GM04504 (cell line): ENCODE measurements around the gene HS3ST3B1.

Experiments
- DNase-seq: peaks from one replicate; pipeline ENCODE4 v3.0.0-alpha.2; 2012; ENCODE audit warnings: low read depth

Gene HS3ST3B1

GRCh38 chr17:14303343-14304221 is 2.7 kb downstream of the HS3ST3B1 start:
- no peak for DNase-seq

GRCh38 chr17:14304222-14304772 is 3.4 kb downstream of the HS3ST3B1 start:
- no peak for DNase-seq

- DNase-seq, result no peak
Measured at GRCh38 chr17:14304773-14305517, 4.1 kb downstream of the HS3ST3B1 start.

- no peak for DNase-seq
Measured at GRCh38 chr17:14305785-14306496, 5.1 kb downstream of the HS3ST3B1 start.

- no peak for DNase-seq
Measured at GRCh38 chr17:14306596-14306995, 5.7 kb downstream of the HS3ST3B1 start.

- DNase-seq, result no peak
Measured at GRCh38 chr17:14307560-14308024, 6.7 kb downstream of the HS3ST3B1 start.

GRCh38 chr17:14308636-14308964 is 7.7 kb downstream of the HS3ST3B1 start:
- no peak for DNase-seq

GRCh38 chr17:14308965-14309879 is 8.3 kb downstream of the HS3ST3B1 start:
- DNase-seq, result no peak

- no peak for DNase-seq
Measured at GRCh38 chr17:14310101-14310500, 9.2 kb downstream of the HS3ST3B1 start.

- DNase-seq, result no peak
Measured at GRCh38 chr17:14310605-14311004, 9.7 kb downstream of the HS3ST3B1 start.

GRCh38 chr17:14311186-14311705 is 10.4 kb downstream of the HS3ST3B1 start:
- DNase-seq, result no peak

GRCh38 chr17:14311981-14312380 is 11.1 kb downstream of the HS3ST3B1 start:
- DNase-seq, result no peak

- DNase-seq, result no peak
Measured at GRCh38 chr17:14312522-14312921, 11.6 kb downstream of the HS3ST3B1 start.

GRCh38 chr17:14316126-14316832 is 15.4 kb downstream of the HS3ST3B1 start:
- no peak for DNase-seq

- DNase-seq, result no peak
Measured at GRCh38 chr17:14317383-14317782, 16.5 kb downstream of the HS3ST3B1 start.

GRCh38 chr17:14318109-14318917 is 17.4 kb downstream of the HS3ST3B1 start:
- DNase-seq, result no peak

GRCh38 chr17:14318918-14319205 is 18.0 kb downstream of the HS3ST3B1 start:
- DNase-seq, result no peak

GRCh38 chr17:14320098-14320497 is 19.2 kb downstream of the HS3ST3B1 start:
- DNase-seq, result no peak

- no peak for DNase-seq
Measured at GRCh38 chr17:14320734-14321475, 20.0 kb downstream of the HS3ST3B1 start.
